ENCODE data around the gene COL4A2.

The COL4A2 gene

DNA sequence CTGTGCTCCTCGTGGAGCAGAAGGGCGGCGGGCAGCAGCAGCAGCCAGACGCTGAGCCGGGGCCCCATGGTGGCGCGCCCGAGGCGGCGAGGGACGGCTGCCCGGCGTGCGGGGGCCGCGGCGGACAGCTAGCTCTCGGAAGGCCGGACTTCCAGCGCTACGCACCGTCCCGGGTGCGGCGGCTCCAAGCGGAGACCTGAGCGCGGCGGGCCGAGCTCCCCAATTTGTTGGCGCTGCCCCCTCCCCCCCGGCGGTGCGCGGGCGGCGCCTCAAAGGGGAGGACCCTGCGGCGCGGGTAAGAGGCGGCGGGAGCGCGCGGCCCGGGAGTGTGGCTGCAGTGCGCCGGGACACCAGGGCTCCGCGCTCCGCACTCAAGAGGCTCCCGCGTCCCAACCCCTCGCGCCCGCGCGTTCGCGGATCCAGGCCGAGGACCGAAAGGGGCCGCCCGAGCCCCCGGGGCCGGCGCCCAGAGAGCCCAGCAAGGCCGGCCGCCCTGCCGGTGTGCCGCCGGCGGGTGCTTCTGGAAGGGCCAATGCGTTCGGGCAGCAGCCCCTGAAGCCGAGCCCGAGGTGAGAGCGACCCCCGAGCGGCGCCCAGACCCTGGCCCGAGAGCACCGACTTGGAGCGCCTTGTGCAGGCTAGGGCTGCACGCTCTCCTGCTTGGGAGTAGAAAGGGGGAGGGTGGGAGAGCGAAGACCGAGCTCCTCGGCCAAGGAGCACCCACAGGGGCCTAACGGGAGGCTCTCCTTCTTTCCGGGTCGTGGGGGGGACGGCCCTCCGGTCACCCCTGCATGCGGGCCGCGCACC lies at the start of gene COL4A2, which contains the start of gene COL4A1:
Gene COL4A2, plus strand, starts transcription at position 325 of the 807 bp plus-strand sequence. CDS start 620 bp downstream, outside the sequence.
Gene COL4A1, minus strand, starts transcription at position 198 of the 807 bp plus-strand sequence. Its CDS starts 130 bp downstream, at position 68.
- DNase-seq (ENCODE audit: low read depth in 2 of 2) = no peak

GRCh38 chr13:110257408-110257807 lies 49.7 kb upstream of the COL4A2 start:
- DNase-seq (ENCODE audit: low read depth in 2 of 2) = no peak

DNA sequence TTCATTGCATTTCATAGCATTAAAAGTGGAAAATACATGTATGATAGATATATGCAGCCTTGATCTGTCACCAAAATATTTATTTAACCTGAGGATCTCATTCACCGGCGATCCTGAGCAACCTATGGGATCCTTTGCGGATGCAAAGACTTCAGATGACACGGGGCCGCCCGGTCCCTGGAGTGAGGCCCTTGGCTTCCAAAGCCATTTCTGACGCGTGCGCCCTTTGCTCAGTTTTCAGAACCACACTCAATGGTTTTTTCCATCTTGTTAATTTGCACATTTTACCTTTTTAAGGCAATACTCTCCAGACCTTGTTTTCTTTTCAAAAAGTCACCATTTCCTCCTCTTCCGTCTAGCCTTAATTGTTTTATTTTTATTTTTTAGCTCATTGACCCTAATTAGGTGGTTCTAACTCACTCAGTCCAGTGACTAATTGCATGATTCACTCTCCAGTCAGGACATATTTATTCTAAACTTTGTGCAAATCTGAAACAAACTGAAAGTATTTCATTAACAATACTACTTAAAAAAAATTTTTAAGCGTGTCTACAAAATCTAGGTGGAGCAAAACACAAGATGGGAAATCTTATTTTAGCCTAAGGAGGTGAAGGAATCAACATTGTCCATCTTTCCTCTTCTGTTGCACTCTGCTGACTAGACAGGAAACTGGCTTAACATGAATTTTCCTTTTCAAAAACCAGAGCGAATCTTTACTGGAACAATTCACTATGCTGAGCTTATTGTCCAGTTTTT lies 48.0 kb upstream of the COL4A2 start:
- no peak for DNase-seq (ENCODE audit: low read depth in 2 of 2)

DNA sequence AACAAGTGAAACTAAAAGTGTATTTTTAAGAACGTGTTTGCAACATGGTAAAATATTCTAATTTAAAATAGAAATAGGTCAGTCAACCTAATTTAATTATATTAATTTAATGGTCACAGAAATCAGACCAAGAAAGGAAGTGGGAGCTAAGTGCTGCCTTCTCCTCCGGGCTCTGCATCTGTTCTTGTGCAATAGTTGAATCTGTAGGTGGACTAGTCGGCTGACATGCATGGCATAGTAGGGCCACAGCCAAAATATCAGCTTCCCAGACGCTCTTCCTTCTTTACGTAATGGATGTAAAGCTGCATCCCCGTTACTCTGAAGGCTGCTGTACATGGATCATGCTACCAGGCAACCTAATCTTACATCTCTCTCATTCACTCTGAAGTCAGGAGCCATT lies 47.4 kb upstream of the COL4A2 start:
- DNase-seq (ENCODE audit: low read depth in 2 of 2) = no peak

DNA sequence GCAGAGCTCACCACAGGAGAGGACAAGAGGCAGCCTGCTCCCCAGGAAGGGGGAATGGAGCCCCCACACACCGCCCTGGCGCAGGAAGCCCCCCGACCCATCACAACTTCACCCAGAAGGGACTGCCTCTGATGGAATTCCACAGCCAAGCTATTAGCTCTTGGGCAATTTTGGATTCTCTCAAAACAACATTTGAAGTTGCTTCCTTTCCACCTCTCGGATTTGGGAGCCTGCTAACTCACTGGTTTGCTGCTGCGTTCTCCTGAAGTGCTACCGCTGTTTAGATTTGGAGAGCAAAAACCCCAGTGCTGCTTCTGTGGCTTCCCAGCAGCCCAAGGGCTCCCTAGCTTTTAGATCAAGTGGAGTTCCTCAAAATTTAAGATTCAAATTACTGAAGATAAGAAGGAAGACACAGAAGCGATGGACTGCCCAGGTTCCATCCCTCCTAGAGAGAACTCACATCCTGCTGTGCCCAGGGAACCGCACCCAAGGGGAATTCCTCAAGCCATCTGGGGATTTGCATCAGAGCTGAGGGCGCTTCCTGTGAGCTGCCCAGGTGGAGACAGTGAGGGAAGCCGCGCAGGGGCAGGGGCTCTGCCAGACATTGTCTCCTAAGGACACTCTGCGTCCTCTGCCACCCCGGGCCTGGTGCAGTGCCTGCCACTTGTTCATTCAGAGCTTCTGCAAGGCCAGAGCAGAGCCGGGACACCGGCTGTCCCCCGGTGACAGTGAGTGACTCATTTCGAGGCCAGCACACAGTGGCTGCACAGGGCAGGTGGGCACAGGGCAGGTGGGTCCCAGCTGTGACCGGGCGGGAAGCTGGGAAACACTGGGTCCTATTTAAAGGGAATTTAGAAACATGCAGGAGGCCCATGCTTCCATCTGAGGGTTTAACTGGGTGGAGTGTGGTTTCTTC lies 45.7 kb upstream of the COL4A2 start:
- DNase-seq (ENCODE audit: low read depth in 2 of 2) = no peak

GRCh38 chr13:110262082-110262436 lies 45.0 kb upstream of the COL4A2 start:
- DNase-seq (ENCODE audit: low read depth in 2 of 2) = no peak

DNA sequence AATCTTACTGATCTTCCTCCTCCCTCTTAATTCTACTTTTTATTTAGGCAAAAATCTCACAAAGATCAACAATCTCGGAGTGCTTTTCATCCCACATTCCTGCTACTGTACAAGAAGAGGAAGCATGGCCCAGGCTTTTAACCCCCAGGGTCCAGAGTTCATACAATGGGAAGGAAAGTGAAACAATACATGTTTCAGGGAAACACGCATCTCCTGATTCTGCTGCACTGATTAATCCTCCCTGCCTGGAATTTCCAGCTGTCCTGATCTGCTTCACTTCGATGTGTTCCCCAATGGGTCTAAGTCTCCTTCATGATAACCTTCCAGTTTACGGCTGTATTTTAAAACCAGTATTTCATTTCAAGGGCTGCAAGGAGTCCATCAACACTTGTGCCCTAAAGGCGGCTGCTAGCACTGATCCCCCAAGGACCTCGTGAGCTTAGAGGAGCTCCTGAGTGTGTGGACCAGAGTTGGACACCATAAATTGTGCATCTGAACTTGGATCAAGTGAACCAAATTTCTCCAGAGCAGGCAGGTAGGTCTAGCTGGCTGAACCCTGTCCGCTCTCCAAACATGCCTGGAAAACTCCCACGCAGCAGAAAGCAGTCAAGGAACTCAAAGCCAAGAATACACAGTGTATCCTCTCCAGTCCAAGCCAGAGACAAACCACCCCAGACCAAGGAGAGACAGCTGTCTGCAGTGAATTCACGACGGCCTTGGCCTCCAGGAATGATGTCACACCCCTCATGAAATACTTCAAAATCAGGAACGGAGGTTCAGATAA lies 44.4 kb upstream of the COL4A2 start:
- DNase-seq (ENCODE audit: low read depth in 2 of 2) = no peak

GRCh38 chr13:110263404-110263803 lies 43.7 kb upstream of the COL4A2 start:
- DNase-seq (ENCODE audit: low read depth in 2 of 2) = no peak

DNA sequence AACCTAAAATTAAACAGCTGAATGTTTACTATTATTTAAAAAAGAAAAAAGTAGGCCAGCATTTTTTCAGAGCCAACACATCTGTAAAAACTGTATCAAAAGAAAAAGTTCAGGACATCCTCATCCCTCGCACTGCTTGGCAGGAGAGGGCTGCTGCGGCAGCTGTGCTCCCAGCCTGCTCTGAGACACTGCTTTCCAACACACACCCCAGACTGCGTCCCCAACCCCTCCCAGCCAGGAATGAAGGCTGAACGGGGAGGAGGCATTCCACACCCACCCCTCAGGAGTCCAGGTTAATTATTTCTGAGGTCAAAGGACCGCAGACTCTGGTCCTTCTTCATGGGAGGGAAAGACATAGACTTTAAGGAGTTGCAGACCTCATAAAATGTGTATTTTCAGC lies 43.2 kb upstream of the COL4A2 start:
- DNase-seq (ENCODE audit: low read depth in 2 of 2) = no peak

- no peak for DNase-seq (ENCODE audit: low read depth in 2 of 2)
These were observed 42.3 kb upstream of the COL4A2 start for GRCh38 chr13:110264685-110265275.

- DNase-seq (ENCODE audit: low read depth in 2 of 2) = no peak
These were observed 41.8 kb upstream of the COL4A2 start for GRCh38 chr13:110265341-110265681.

DNA sequence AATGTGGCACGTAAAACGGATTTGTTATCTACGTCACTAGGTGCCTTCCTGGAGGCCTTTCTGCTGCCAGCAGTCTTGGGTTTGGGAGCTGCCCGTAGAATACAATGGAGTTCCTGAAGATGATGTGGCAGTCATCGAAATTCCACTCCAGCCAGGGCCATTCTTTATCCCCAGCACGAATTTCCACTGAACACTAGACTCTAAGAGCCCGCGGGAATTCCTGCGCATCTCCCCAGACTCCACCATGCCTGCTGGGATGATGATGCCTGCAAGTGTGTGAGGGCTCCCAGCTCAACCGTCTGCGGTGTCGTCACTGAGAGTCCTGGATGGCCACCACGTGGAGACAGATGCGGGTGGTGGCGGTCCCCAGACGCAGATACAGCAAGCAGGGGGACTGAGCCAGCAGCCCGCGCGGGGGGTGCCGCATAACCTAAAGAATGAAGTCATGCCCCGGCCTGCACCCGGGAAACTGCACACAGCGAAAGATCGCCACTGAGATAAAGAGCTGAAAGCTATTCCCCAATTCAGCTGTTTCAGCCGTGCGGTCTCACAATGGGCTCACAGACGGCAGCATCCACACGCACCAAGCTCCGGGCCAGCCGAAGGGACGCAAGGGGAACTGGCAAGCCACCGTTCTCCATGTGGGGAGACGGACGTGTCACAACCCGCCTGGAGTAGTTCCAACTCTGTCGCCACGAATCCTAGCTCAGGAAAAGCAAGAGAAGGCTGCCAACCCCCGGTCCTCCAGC lies 41.2 kb upstream of the COL4A2 start:
- DNase-seq (ENCODE audit: low read depth in 2 of 2) = no peak

DNA sequence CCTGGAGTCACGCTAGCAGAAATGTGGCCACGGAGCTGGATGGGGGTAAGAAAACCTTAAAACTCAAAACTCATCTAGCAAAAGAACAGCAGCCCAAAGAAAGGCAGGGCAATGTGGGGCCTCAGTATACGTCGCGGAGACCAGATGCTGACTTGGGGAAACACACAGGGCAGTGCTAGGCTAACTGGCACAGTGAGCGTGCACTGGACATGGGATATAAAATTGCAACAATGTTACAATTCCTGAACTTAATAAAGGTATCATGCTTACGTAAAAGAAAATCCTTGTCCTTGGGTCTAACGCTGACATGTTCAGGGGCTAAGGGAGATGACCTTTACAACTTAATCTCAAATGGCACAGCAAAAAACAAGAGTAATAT lies 40.7 kb upstream of the COL4A2 start:
- no peak for DNase-seq (ENCODE audit: low read depth in 2 of 2)

DNA sequence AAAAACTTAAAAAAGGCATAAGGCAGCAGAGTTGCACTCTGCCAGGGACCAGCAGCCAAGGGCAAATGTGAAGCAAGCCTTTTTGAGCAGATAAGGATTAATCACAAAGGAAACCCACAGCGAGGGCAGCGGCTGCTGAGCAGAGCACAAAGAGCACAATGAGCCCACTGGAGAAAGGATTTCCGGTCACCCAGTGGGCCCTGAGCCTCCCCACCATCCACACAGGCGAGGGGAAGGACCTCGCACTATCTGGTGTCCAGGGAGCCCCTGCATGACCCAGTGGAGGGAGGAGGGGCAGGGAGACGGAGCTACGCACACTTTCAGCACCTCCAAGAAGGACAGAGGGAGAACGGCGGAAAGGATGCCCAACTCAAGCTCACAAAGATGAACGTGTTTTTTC lies 40.1 kb upstream of the COL4A2 start:
- DNase-seq (ENCODE audit: low read depth in 2 of 2) = no peak

DNA sequence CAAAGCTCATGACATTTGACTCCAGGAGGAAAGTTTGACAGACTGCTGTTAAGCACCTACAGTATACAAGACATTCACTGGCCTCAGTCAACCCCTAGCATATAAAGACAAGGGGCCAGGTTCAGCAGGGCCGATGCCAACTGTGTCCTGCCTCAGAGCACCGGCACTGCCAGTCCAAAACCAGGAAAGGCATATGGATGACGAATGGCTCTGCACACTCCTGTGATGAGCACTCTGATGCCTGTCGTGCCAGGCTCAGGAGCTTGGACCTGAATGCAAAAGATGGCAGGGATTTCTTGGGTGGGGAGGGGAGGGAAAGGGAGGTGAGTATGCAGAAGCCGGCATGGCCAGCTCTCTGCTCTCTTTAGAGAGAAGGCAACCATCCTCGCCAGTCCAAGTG lies 39.0 kb upstream of the COL4A2 start:
- no peak for DNase-seq (ENCODE audit: low read depth in 2 of 2)

DNA sequence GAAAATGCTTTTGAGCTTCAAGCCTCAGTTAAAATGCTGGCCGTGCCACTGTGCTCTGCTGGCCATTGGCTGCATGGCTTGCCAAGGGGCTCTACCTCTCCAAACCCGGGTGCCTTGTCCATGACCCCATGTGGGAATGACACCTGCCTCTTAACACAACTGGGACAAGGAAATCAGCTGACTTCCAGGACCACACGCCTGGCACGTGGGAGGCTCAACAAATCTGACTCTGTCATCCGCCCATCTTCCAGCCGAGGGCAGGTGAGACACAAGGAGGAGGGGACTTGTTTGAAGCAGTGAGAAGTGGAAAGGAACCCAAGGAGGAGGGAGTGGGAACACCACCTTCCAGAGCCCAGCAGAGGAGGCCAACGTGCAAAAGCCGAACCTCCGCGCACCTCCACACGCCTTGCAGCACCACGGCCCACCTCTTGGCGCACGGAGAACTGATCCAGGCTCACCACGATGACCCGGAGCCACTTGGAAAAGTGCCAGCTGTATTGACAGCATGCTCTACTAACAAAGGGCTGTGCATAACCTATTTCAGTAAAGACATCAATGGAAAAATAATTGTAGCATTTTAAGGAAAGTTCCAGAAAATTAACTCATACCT lies 38.4 kb upstream of the COL4A2 start:
- no peak for DNase-seq (ENCODE audit: low read depth in 2 of 2)

- DNase-seq (ENCODE audit: low read depth in 2 of 2) = no peak
These were observed 37.4 kb upstream of the COL4A2 start for GRCh38 chr13:110269509-110270185.

DNA sequence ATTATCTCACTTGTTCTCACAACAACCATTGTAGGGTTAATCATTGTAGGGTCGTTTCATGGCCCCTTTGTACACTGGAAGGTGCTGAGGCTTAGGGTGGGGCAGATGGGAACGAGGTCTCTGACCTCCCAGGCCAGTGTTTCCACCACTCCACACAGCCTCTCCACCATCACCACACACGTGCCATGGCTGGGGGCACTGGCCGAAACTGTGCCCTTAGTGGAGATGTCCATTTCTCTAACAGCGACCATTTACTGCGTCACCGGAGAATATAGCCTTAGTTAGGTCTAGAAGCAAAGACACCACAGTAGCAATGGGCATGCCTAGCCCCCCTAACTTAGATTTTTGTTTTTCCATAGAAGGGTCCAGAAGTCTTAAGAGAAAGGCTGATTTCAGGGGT lies 36.6 kb upstream of the COL4A2 start:
- no peak for DNase-seq (ENCODE audit: low read depth in 2 of 2)

DNA sequence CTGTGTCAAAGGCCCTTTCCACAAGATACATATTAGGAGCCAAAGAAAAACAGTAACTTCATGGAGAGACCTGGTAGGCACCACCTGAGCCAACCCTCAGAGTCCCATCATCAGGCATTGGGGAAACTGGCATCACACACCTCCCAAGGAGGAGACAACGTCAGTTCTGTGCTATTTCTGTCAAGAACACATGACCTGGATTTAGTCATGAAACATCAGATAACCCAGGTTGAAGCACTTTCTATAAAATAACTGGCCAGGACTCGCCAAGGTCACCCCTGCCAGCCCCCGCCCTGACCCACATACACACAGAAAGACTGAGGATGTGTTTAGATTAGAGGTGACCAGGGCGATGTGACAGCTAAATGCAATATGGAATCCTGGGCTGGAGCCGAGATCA lies 35.8 kb upstream of the COL4A2 start:
- no peak for DNase-seq (ENCODE audit: low read depth in 2 of 2)
